GM12864 (cell line): Measurements from ENCODE around the gene MARCKS.
A peak's percentile ranks its signal among the peaks of the same experiment; 100 is the strongest.

Experiments used
- DNase-seq: peaks from one replicate; pipeline ENCODE4 v3.0.0-alpha.2; 2011; ENCODE audit warnings: low read depth
- H3K4me3 ChIP-seq: 2 replicates; pipeline ENCODE4 v1.5.1; 2011; ENCODE audit warnings: mild to moderate bottlenecking, low read depth, low read length, control low read depth
- CTCF ChIP-seq: IDR thresholded peaks from 2 replicates; pipeline ENCODE4 v1.5.1; 2011; ENCODE audit warnings: low read depth, mild to moderate bottlenecking, moderate library complexity, low read length, control low read depth, inconsistent platforms; ENCODE audit errors: missing control alignments

The MARCKS gene

GRCh38 chr6:113856625-113857555 lies at the start of gene MARCKS:
TSS of gene MARCKS (plus strand) at chr6:113857345. CDS start at chr6:113857746, 401 bp downstream.
- DNase-seq = peak; percentile 78
- peak within 1 kb of the TSS; percentile 99 for H3K4me3 ChIP-seq
- no peak for TF ChIP-seq CTCF

GRCh38 chr6:113809826-113810225 lies 47.3 kb upstream of the MARCKS start:
- H3K4me3 ChIP-seq = no peak overlapping the region
- TF ChIP-seq CTCF = no peak
- peak; percentile 76 for DNase-seq

GRCh38 chr6:113813142-113813541 lies 44.0 kb upstream of the MARCKS start:
- no peak for TF ChIP-seq CTCF
- no peak overlapping the region for H3K4me3 ChIP-seq
- no peak for DNase-seq

GRCh38 chr6:113818578-113818977 lies 38.6 kb upstream of the MARCKS start:
- DNase-seq = no peak
- TF ChIP-seq CTCF = no peak
- H3K4me3 ChIP-seq = no peak overlapping the region

- H3K4me3 ChIP-seq = no peak overlapping the region
- TF ChIP-seq CTCF = no peak
- DNase-seq = no peak
These were observed 37.8 kb upstream of the MARCKS start for GRCh38 chr6:113819169-113819830.

GRCh38 chr6:113820761-113821160 lies 36.4 kb upstream of the MARCKS start:
- no peak for DNase-seq
- TF ChIP-seq CTCF = no peak
- no peak overlapping the region for H3K4me3 ChIP-seq
